BJ (cell line): ENCODE measurements around the gene ATL2. TPM values are rescaled to one million over a fixed set of nuclear protein-coding genes. Genes with fewer than 3 reads are reported as not detected.
"Not testable (repeated sequence)": the region's sequence is repeated elsewhere in the genome, so short reads cannot be mapped to it uniquely, and the experiment has no call there.

Experiments used
- CTCF ChIA-PET: fragments of 350-600 bp; formaldehyde crosslinking; extraction: SDS; loops from one replicate; lab custom pipeline; 2021; ENCODE audit warnings: antibody characterized with exemption, inconsistent platforms; lab: Yijun Ruan, JAX
- POLR2A ChIA-PET: fragments of 300-600 bp; sonication (Branson Sonifier 250); formaldehyde crosslinking; extraction: SDS; loops from one replicate; lab custom pipeline; 2021; ENCODE audit warnings: antibody characterized with exemption; lab: Charles Lee
- DNase-seq: peaks from one replicate; pipeline ENCODE4 v3.0.0-alpha.2; 2011; ENCODE audit warnings: low read depth
- H3K27me3 ChIP-seq: 2 replicates; pipeline ENCODE4 v1.6.0; 2011; ENCODE audit warnings: low read length; ENCODE audit not compliant: control insufficient read depth, insufficient read depth
- H3K36me3 ChIP-seq: 2 replicates; pipeline ENCODE4 v1.5.1; 2011; ENCODE audit warnings: low read length; ENCODE audit not compliant: control insufficient read depth, insufficient read depth
- H3K4me3 ChIP-seq: 2 replicates; pipeline ENCODE4 v1.5.1; 2011; ENCODE audit warnings: low read depth, mild to moderate bottlenecking, control low read depth, low read length
- CTCF ChIP-seq: IDR thresholded peaks from 2 replicates; pipeline ENCODE4 v1.5.1; 2011; ENCODE audit warnings: low read depth, mild to moderate bottlenecking, control low read depth, inconsistent platforms, low read length, moderate library complexity; ENCODE audit not compliant: insufficient read depth
- polyA plus RNA-seq: library from polyadenylated mRNA; depleted of rRNA; stranded (reverse); fragments of >200 nt; gene quantifications from 2 replicates; pipeline ENCODE4 v1.2.3, GENCODE V29; 2011

Gene ATL2
- polyA plus RNA-seq, 1 experiment, result 9.3 TPM

- ChIA-PET POLR2A (no interaction called here), CTCF (interaction anchor here (0.6 to 1.0 kb wide), 2 partner anchors 16 to 43 kb away, joined by 3 read pairs; no protein-coding TSS in a partner anchor)
- H3K27me3 ChIP-seq, result peaks cover 10% of the 10 kb centered on the region
- no peak overlapping the region for H3K4me3 ChIP-seq
- no peaks in the 10 kb centered on the region for H3K36me3 ChIP-seq
- no peak for DNase-seq
- no peak for TF ChIP-seq CTCF
Observed at GRCh38 chr2:38417745-38418689, 40.9 kb upstream of the ATL2 start.

- Histone ChIP-seq H3K36me3 (no peaks in the 10 kb centered on the region), H3K4me3 (no peak overlapping the region), H3K27me3 (peaks cover 10% of the 10 kb centered on the region)
- no peak for DNase-seq
- ChIA-PET POLR2A (no interaction called here), CTCF (interaction anchor here (1.0 kb wide), 1 partner anchor 9 kb away, joined by 3 read pairs; no protein-coding TSS in a partner anchor)
- TF ChIP-seq CTCF, result no peak
Observed at GRCh38 chr2:38416296-38417036, 39.4 kb upstream of the ATL2 start.

- CTCF ChIA-PET, result interaction anchor here (1.0 kb wide), 1 partner anchor 10 kb away, joined by 3 read pairs; no protein-coding TSS in a partner anchor
- POLR2A ChIA-PET, result no interaction called here
Observed at GRCh38 chr2:38415728-38416291, 38.7 kb upstream of the ATL2 start.

GRCh38 chr2:38415023-38415422 is 38.0 kb upstream of the ATL2 start:
- no peak for DNase-seq
- TF ChIP-seq CTCF, result no peak
- H3K4me3 ChIP-seq, result no peak overlapping the region
- no peaks in the 10 kb centered on the region for H3K36me3 ChIP-seq
- ChIA-PET CTCF (no interaction called here), POLR2A (no interaction called here)
- peaks cover 10% of the 10 kb centered on the region for H3K27me3 ChIP-seq

More at GRCh38 chr2:38415728-38416291, 38.7 kb upstream of the ATL2 start:
- H3K27me3 ChIP-seq, result peaks cover 10% of the 10 kb centered on the region
- no peak for DNase-seq
- H3K36me3 ChIP-seq, result no peaks in the 10 kb centered on the region
- no peak overlapping the region for H3K4me3 ChIP-seq
- TF ChIP-seq CTCF, result no peak

- H3K27me3 ChIP-seq, CTCF ChIA-PET, DNase-seq, POLR2A ChIA-PET, H3K4me3 ChIP-seq, H3K36me3 ChIP-seq: not testable (repeated sequence)
Observed at GRCh38 chr2:38412235-38412871, 35.3 kb upstream of the ATL2 start.
